GM19035 (cell line): Measurements from ENCODE around the gene ZBTB43.

Experiments
- ATAC-seq: cut with Tn5 transposase; IDR thresholded peaks from one replicate; pipeline ENCODE4 v1.9.1; 2021; ENCODE audit not compliant: unreplicated experiment

ZBTB43 gene

DNA sequence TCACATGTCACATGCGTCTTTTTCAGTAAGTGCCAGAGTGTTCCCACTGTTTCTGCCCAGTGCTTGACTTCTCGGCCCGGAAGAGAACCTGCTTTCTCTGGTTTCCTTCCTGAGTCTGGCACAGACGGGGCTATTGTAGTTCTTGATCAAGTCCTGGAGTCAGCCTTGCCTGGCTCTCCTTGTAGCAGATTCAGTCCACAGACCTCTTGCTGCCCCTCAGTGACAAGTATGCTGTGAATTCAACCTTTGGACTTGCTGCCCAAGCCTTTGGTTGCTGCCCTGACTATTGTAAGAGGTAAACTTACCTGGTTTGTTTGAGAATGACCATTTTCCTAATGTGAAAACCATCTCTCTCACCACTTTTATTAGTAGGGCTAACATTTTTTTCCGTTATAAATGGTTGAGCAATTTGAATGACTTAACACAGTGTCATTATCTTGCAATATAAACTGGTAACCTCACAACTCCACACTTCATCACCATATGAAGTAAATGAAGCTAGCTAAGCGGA lies 80.3 kb downstream of the ZBTB43 start:
- ATAC-seq = no peak

DNA sequence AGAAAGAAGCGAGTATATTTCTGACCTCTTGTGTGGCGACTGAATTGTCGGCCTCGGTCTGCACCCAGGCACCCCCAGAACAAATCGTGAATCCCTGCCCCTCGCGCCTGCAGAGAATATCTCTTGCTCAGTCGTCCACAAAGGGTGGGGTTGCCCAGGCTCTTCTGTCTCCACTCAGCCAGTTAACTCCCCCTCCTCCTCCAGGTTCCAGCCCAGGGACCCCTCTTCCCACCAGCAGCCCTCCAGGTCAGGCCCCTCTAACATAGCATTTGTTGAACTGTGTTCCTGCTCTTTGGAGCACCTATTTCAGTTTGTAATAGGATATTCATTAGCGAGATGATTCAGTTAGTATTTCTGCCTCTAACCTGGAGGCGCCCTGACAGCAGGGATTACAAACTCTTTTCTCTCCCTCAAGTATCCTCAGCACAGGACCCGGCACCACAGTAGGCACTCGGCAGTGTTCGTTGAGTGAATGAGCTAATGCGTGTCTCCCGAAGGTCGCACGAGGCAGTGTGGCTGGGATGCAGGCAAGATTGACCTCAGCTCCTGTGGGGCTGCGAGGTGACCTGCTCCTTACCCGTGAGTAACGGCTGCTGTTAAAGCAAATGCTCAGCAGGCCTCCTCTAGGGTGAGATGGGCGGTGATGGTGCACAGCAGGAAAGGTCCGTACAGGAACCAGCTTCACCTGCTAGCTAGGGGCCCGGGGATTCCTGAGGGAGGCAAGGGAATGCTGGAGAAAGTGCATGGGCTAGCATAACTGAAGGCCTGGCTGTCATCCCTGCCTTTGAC lies 81.4 kb downstream of the ZBTB43 start:
- ATAC-seq = no peak

DNA sequence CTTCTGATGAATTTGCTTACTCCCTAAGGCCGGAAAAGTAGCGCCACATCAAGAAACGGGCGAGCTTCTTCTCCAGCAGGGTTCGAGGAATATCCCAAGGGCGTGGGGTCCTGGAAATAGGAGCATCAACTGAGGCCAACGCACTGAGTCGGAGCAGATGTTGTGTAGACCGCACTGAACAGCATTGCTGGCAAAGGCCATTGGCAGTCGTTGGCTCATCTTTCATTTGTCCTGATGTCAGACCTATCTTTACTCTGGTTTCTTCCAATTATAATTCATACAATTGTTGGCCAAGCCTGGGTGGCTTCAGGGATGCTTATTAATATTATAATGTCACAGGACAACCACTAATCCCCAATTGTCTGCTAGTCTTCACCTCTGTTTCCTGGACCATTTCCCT lies 82.1 kb downstream of the ZBTB43 start:
- ATAC-seq = no peak
